Psoas muscle (tissue), 8 donors: Measurements from ENCODE around the gene SNAP47. TPM values are rescaled to one million over a fixed set of nuclear protein-coding genes. Genes with fewer than 3 reads are reported as not detected.

ENCODE experiments used
- ATAC-seq, 4 donors: fragments of 200-7000 bp; cut with Tn5 transposase; one replicate each; pipeline ENCODE4 v1.9.1; 2020; ENCODE audit warnings: moderate library complexity in 3 of 4, mild to moderate bottlenecking in 2 of 4
- DNase-seq, 2 donors: peaks; one replicate each; pipeline ENCODE4 v3.0.0-alpha.2; 2020
- H3K27ac ChIP-seq: fragments of 200-600 bp; one replicate; pipeline ENCODE4 v1.8.0; 2022
- H3K27me3 ChIP-seq, 3 donors: fragments of 200-600 bp in 1 of 3; one replicate each; pipeline versions ENCODE4 v1.6.1 to v1.8.0; 2013 to 2022; ENCODE audit warnings: low read length in 2 of 3, mild to moderate bottlenecking in 2 of 3, moderate library complexity in 1 of 3; ENCODE audit not compliant: insufficient read depth in 3 of 3
- H3K36me3 ChIP-seq, 2 donors: fragments of 200-600 bp in 1 of 2; one replicate each; pipeline versions ENCODE4 v1.6.1 to v1.8.0; 2013 to 2022; ENCODE audit warnings: low read depth in 1 of 2, mild to moderate bottlenecking in 1 of 2, moderate library complexity in 1 of 2; ENCODE audit not compliant: insufficient read depth in 1 of 2
- H3K4me1 ChIP-seq: fragments of 200-600 bp; one replicate; pipeline ENCODE4 v1.8.0; 2022
- H3K4me3 ChIP-seq: fragments of 200-600 bp; one replicate; pipeline ENCODE4 v1.8.0; 2022; ENCODE audit warnings: mild to moderate bottlenecking
- H3K9me3 ChIP-seq: fragments of 200-600 bp; one replicate; pipeline ENCODE4 v1.8.0; 2022
- WGBS, 3 donors: extraction: QIAGEN DNeasy Blood & Tissue Kit; methylation state at CpG; one replicate each; pipeline versions ENCODE4 v1.1.6 to v1.1.7; 2013; 5-methylcytosine and 5-hydroxymethylcytosine counted together
- intact Hi-C, 2 donors: fragments of 100-400 bp; cut with DNase I; formaldehyde crosslinking; loops; one replicate each; pipeline versions ENCODE4 v1.11.0 to v1.14.2; 2022
- polyA plus RNA-seq, 3 donors: library from polyadenylated mRNA; stranded (reverse); fragments of 200-250 nt; gene quantifications; one replicate each; pipeline ENCODE4 v1.2.3, GENCODE V29; 2013
- total RNA-seq, 4 donors: library from RNA; stranded (reverse); fragmentation: NEBNext Ultra II Directional in 2 of 4; extraction: Animal tissue kit (Norgen Biotek cat#: 25700) in 2 of 4; gene quantifications; one replicate each; pipeline versions ENCODE4 v1.2.1 to v1.2.4, GENCODE V29; 2021 to 2023
- TF ChIP-seq, protein P1 (sequence below): fragments of 200-600 bp; IDR thresholded peaks from one replicate; pipeline ENCODE4 v1.8.0; 2022; ENCODE audit warnings: antibody characterized with exemption
- donor health status: healthy with polysubstance abuse.
- donor health status: DM: no; HTN: no; CAD: no; lungs with moderate emphysema.
- donor health status: Bipolar disorder and iron deficiency.
- donor health status: healthy.
- donor health status: DM: yes; HTN: yes; CAD: no.
- donor health status: DM: no; HTN: no; CAD: no.
- donor health status: DM: no; HTN: no; CAD: no.
- donor health status: DM: yes; HTN: yes; CAD: no.

SNAP47 gene
- total and polyA plus RNA-seq, 7 donors, result 17.9 to 40.5 (median 26.6) TPM

DNA sequence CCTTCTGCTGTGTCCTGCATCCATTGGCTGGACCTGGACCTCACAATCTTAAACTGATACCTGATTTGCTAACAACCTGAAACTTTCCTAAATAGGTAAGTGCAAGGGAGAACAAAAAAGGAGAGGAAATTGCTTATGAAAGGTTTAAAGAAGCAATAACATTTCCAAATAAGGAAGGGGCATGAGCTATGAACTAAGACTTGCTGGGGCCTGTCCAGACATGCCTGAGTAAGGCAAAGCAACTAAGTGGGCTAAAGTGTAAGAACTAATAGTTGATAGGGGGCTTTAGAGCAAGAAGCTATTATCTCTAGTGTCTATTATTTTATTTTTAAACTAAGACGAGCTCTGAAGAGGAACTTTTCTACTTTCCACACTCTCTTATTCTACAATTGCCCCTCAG lies 11.8 kb upstream of the SNAP47 start:
- peaks cover 5% of the 10 kb centered on the region for H3K9me3 ChIP-seq
- WGBS, 3 donors, result 88 to 89% (median 88%) methylated on average over 1 of the region's 1 CpG
- intact Hi-C loops, result loop anchor here in 1 of 2 donors (10.0 kb wide), 1 partner anchor 239 kb away; no protein-coding TSS in a partner anchor

DNA sequence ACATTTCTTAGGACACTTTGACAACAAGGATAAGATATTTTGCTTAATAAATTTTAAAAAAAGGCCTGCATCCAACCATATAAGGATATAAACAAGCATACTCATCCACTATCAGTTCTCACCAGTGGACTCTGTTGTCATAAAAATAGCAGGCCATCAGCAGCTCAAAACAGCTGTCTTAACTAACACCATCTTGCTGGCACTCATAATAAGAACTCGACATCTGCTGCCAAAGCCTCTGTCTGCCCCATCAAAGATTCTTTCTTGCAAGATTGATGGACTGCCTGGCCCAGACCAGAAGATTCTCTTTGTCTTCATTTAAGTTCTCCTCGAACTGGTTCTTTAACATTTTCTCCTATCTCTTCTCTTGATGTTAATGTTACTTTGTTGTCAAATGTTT lies 10.2 kb upstream of the SNAP47 start:
- DNase-seq (no peak), ATAC-seq (no peak)
- TF ChIP-seq, protein P1, sequence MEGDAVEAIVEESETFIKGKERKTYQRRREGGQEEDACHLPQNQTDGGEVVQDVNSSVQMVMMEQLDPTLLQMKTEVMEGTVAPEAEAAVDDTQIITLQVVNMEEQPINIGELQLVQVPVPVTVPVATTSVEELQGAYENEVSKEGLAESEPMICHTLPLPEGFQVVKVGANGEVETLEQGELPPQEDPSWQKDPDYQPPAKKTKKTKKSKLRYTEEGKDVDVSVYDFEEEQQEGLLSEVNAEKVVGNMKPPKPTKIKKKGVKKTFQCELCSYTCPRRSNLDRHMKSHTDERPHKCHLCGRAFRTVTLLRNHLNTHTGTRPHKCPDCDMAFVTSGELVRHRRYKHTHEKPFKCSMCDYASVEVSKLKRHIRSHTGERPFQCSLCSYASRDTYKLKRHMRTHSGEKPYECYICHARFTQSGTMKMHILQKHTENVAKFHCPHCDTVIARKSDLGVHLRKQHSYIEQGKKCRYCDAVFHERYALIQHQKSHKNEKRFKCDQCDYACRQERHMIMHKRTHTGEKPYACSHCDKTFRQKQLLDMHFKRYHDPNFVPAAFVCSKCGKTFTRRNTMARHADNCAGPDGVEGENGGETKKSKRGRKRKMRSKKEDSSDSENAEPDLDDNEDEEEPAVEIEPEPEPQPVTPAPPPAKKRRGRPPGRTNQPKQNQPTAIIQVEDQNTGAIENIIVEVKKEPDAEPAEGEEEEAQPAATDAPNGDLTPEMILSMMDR, result no peak
- 35 to 40% (median 35%) methylated on average over 2 of the region's 2 CpGs for WGBS, 3 donors
- intact Hi-C loops, result loop anchor here in 1 of 2 donors (10.0 kb wide), 1 partner anchor 240 kb away; no protein-coding TSS in a partner anchor
- H3K27ac ChIP-seq, result peak overlapping the region; percentile 12
- H3K36me3 ChIP-seq, result no peaks in the 10 kb centered on the region
- H3K4me3 ChIP-seq, result no peak overlapping the region
- H3K27me3 ChIP-seq, result no peaks in the 10 kb centered on the region
- peaks cover 5% of the 10 kb centered on the region for H3K9me3 ChIP-seq
- H3K4me1 ChIP-seq, result peaks cover 6% of the 10 kb centered on the region

More for the DNA sequence above, 11.8 kb upstream of the SNAP47 start:
- TF ChIP-seq, protein P1, result no peak
- Histone ChIP-seq H3K27me3 (no peaks in the 10 kb centered on the region), H3K4me3 (no peak overlapping the region), H3K4me1 (peaks cover 6% of the 10 kb centered on the region), H3K36me3 (no peaks in the 10 kb centered on the region), H3K27ac (no peak overlapping the region)
- DNase-seq, result no peak
- ATAC-seq, result no peak

DNA sequence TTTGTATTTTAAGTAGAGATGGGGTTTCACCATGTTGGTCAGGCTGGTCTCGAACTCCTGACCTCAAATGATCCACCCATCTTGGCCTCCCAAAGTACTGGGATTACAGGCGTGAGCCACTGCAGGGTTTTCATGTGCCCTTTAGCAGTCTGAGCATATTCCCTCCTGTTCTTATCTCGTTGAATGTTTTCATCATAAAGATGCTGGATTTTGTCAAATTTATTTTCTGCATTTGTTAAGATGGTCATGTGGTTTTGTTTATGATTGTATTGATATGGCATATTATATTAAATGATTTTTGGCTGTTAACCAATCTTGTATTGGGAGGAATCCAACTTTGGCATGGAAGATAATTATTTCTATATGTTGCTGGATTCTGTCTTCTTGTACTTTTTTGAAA lies 8.9 kb upstream of the SNAP47 start:
- Histone ChIP-seq H3K27ac (no peak overlapping the region), H3K27me3 (no peaks in the 10 kb centered on the region), H3K4me3 (no peak overlapping the region), H3K4me1 (peaks cover 12% of the 10 kb centered on the region), H3K36me3 (peaks cover 0 to 4% of the 10 kb centered on the region in 2 donors), H3K9me3 (no peaks in the 10 kb centered on the region)
- TF ChIP-seq, protein P1, result no peak
- DNase-seq (no peak), ATAC-seq (no peak)
- intact Hi-C loops, result loop anchor here in 1 of 2 donors (10.0 kb wide), 1 partner anchor 242 kb away; no protein-coding TSS in a partner anchor
- 82 to 94% (median 82%) methylated on average over 3 of the region's 3 CpGs for WGBS, 3 donors

DNA sequence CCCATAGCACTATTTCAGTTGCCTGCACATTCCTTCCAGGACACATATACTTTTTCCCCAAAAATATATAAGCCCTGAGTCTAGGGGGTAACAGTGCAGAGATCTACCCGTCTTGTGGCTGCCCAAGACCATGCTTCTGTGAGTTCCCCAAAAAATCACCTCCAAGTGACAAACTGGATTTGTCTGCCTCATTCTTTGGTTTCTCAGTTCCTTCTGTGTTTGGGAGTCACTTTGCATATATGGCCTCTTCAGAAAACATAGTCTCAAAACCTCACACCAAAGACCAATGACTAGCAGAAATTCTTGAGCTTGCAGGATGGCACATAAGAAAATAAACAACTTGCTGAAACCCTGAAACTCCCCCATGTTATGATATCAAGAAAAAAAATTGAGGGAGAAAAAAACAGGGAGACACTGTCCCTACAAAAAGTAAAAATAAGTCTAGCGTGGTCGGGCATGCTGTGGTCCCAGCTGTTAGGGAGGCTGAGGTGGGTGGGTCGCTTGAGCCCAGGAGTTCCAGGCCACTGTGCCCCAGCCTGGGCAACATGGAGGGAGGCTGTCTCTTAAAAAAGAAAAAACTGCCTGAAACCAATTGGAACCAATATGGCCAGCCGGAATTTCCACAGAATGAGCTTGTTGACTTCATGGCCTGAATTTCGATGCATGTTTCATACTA lies 8.2 kb upstream of the SNAP47 start:
- no peak for DNase-seq
- 79 to 88% (median 82%) methylated on average over 6 of the region's 6 CpGs for WGBS, 3 donors
- Histone ChIP-seq H3K27ac (peak overlapping the region; percentile 54), H3K27me3 (no peaks in the 10 kb centered on the region), H3K9me3 (no peaks in the 10 kb centered on the region), H3K4me1 (peaks cover 12% of the 10 kb centered on the region), H3K4me3 (no peak overlapping the region), H3K36me3 (peaks cover 0 to 11% of the 10 kb centered on the region in 2 donors)
- intact Hi-C loops, result loop anchor here in 1 of 2 donors (10.0 kb wide), 1 partner anchor 242 kb away; no protein-coding TSS in a partner anchor
- TF ChIP-seq, protein P1, result no peak
- no peak for ATAC-seq
